ENCODE data around the gene OTULIN.

DNA sequence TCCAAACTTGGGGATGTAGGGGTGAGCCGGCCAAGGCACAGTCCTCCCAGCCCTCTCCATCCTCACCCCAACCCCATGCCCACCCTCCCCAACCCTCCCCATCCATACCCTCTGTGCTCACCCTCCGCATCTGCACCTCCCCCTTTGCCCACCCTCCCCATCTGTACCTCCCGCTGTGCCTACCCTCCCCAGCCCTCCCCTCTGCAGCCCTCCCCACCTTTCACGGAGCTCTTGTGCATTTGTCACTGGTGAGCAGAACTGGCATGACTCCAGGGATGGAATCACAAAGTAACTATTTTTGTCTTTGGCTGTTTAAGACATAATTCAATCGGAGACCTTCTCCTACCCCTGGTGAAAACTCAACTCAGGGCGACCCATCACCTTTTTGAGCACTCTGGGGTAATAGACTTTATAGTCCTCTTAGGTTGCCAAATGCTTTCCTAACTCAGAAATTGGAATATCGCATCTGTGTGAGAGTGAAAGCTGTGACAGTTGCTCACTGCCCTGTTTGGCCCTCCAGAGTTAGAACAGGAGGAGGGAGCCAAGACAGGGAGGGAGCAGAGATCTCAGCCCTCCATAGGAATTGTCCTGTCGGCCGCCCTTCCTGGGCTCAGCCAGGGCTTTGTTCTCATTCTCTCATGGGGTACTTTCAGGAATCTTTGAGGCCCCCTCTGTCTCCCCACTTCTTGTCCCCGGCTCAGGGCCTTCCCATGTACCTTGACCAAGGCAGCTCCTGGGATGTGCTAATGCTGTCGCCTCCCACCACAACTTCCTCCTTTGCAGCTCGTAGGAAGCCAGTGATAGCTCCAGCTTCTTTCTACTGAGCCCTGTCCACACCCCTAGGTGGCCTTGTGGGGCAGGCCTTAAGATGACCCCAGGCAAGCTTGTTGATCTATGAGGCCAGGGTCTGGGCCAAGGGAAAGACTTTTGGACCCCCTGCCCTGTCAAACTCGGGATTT is 36.2 kb downstream of the OTULIN start:
- TF ChIP-seq CTCF (conservative IDR thresholded peaks at IDR 0.05; ENCODE audit: low read length) (no peak), EZH2phosphoT487 (IDR thresholded peaks at IDR 0.05; ENCODE audit: borderline replicate concordance) (no peak)
